Renal pelvis (tissue), 4 donors: ENCODE results near the gene VKORC1L1. TPM values are rescaled to one million over a fixed set of nuclear protein-coding genes. Genes with fewer than 3 reads are reported as not detected.
"Not testable (repeated sequence)": the region's sequence is repeated elsewhere in the genome, so short reads cannot be mapped to it uniquely, and the experiment has no call there.

Experiments
- DNase-seq: peaks from one replicate; pipeline ENCODE4 v3.0.0-alpha.2; 2013
- polyA plus RNA-seq, 3 donors: library from polyadenylated mRNA; unstranded; fragments of 120-200 nt; gene quantifications; one replicate each; pipeline ENCODE4 v1.2.1, GENCODE V29; 2013; ENCODE audit not compliant: insufficient read length in 3 of 3

The VKORC1L1 gene
- polyA plus RNA-seq, 3 donors = 24.3 to 30.6 (median 26.9) TPM

DNA sequence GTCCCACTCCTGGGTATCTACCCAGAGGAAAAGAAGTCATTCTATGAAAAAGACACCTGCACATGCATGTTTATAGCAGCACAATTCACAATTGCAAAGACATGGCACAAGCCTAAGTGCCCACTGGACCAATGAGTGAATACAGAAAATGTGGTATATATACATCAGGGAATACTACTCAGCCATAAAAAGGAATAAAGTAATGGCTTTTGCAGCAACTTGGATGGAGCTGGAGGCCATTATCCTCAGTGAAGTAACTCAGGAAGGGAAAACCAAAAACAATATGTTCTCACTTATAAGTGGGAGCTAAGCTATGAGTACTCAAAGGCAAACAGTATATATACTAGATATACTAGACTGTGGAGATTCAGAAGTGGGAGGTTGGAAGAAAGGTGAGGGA is 53.7 kb downstream of the VKORC1L1 start:
- no peak for DNase-seq

DNA sequence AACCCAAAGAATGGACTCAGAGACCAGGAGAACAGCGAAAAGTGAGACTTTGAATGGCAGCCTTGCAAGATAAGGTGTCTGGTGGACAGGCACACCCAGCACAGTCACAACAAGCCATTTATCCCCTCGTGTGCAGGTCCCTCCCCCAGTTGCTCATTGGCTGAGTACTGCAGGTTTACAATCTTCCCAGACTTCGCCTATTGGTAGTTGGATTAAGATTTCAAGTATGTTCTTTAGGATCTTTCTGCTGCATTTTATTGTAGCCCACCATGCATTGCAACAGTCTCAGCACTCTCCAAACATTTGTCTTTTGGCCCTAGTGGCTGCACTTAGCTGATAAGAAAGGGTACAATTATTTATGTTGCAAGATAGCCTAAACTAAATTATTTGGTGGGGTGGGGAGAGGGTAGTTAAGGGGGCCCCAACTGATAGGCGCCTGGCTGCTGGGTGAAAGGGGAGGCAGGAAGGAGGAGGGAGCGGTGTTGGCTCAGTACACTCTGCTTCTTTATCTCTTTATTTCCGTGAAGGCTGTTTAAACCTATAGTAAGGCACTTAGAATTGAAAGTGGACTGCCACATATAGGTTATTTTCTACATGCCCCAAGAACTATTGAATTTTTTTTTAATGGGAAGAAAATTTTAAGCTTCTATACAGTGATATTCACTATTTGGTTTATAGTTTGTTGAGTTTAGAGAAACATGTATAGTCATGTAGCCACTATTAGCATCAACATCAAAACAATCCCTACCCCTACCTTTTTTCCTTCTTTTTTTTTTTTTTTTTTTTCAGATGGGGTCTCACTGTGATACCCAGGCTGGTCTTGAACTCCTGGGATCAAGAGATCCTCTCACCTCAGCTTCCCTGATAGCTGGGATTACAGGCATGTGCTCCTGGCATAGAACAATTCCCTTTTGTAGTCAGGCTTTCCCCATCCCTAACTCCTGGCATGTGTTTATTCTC is 54.9 kb downstream of the VKORC1L1 start:
- DNase-seq = peak; percentile 14

DNA sequence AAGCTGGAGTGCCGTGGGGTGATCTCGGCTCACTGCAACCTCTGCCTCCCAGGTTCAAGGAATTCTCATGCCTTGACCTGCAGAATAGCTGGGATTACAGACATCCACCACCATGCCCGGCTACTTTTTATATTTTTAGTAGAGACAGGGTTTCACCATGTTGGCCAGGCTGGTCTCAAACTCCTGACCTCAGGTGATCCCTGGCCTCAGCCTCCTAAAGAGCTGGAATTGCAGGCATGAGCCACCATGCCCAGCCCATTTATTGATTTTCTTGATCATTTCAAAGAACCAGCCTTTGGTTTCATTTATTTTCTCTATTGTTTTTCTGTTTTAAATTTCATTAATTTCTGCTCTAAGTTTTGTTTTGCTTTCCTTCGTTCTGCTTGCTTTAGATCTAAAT is 58.8 kb downstream of the VKORC1L1 start:
- no peak for DNase-seq

- DNase-seq = no peak
Observed at GRCh38 chr7:65937296-65937695, 64.4 kb downstream of the VKORC1L1 start.

DNA sequence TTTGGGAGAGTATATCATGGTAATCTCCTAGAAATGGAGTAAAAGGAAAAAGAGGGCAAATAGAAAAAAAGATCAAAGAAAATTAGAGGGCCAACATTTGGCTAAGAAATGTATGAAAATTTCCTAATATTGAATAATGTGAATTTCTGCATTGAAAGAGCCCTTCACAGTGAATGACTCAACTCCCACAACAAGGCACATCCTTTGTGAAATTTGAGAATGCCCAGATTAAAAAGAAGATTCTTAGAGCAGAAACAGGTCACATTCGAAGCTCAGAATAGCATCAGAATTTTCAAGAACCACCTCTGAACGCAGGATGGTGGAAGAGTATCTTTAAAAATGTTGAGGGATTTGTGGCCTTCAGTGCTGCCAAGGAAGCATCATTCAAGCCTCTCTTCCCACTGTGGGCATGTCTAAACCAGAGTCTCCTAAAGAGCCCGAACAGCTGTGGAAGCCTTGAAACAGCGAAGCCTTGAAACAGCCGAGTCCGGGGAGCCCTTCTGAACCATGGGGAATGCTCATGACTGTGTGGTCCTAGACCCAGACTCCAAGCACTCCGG is 65.5 kb downstream of the VKORC1L1 start:
- no peak for DNase-seq

DNA sequence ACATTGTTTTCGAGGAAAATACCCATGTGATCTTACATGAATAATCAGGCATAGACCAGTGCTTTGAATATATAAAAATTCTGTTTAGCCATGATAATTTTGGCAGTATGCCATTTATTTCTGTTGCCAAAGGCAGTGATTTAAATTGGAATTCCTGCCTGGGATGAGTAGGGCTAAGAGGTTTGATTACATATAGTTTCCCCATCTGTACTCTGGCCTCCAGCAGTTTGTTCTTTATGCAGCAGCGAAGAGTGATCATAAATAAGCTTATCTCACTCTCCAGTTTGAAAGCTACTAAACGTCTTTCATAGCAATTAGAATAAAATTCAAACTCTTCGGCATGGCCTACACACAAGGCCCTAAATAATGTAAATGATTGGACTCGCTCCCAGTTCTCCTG is 72.9 kb downstream of the VKORC1L1 start:
- not testable (repeated sequence) for DNase-seq

DNA sequence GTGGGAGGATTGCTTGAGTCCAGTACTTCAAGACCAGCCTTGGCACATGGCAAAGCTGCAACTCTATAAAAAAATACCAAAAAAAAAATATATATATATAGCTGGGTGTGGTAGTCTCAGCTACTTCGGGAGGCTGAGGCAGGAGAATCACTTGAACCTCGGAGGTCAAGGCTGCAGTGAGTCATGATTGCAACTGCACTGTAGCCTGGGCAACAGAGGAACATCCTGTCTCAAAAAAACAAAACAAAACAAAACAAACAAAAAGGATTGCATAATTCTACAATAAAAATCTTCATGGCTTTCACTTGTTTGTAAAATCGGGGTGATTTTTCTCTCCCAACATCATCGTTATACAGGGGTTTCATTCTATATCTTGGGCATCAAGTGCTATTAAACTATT is 74.0 kb downstream of the VKORC1L1 start:
- no peak for DNase-seq

- no peak for DNase-seq
Observed at GRCh38 chr7:65951837-65952578, 79.1 kb downstream of the VKORC1L1 start.

- DNase-seq = no peak
Observed at GRCh38 chr7:65953001-65953720, 80.3 kb downstream of the VKORC1L1 start.

- no peak for DNase-seq
Observed at GRCh38 chr7:65953890-65954450, 81.1 kb downstream of the VKORC1L1 start.

GRCh38 chr7:65955718-65956117 is 82.8 kb downstream of the VKORC1L1 start:
- DNase-seq = no peak

DNA sequence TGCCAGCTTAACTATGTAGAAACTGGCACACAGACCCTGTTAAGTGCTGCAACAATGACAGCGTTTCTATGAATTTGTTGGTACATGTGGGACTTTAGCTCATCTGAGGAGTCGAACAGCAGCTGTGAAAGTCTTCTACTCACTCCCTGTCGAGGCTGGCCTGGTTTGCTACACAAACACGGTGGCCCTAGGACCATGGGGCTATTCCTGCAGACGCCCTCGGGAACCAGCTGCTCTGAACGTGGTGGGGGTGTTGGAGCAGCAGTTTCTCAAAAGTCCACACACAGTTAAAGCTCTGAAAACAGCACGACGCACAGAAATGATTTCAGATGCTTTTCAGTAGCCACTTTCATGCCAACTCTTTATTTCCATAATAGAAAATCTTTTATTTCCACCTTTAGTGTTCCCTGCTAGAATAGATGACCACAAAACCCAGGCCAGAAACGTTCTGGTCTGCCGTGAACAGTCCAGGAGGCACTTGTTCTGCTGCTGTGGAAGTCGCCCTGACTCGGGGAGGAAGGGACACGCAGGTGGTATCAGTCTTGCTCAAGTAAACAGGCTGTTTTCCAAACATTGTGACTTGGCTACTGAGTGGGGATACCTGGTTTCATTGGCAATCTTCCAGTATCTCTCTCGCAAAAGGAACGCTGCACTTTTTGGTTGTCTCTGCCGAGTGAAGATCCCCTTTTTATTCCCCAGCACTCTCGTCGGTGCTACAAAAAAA is 87.6 kb downstream of the VKORC1L1 start:
- DNase-seq = no peak

DNA sequence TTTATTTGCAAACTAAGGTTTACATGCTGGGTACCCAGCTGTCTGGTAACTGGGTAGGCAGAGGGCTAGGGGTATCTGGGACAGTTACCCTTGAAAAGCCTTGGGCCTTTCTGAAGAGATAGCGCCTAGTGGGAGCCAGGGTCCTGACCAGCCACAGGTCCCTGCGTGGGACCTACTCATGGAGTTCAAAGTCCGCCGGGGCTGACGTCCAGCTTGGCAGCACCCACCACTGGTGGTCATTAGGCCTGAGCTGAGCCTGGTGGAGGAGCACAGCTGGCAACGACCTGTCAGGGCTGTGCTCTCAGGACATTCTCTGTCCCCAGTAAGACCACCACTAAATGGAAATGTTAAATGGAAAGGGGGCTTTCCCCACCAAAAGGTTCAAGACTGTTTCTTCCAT is 89.2 kb downstream of the VKORC1L1 start:
- no peak for DNase-seq

DNA sequence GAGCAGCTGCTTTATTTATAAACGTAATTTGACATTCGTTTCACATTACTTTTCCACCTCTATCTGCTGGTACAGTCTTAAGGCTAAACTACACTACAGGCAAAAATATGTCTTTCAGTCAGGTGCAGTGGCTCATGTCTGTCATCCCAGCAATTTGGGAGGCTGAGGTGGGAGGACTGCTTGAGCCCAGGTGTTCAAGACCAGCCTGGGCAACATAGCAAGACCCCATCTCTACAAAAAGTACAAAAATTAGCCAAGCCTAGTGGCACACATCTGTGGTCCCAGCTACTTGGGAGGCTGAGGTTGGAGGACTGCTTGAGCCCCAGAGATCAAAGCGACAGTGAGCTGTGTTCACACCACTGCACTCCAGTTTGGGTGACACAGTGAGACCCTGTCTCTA is 91.8 kb downstream of the VKORC1L1 start:
- DNase-seq = not testable (repeated sequence)

GRCh38 chr7:65966146-65966545 is 93.3 kb downstream of the VKORC1L1 start:
- no peak for DNase-seq

DNA sequence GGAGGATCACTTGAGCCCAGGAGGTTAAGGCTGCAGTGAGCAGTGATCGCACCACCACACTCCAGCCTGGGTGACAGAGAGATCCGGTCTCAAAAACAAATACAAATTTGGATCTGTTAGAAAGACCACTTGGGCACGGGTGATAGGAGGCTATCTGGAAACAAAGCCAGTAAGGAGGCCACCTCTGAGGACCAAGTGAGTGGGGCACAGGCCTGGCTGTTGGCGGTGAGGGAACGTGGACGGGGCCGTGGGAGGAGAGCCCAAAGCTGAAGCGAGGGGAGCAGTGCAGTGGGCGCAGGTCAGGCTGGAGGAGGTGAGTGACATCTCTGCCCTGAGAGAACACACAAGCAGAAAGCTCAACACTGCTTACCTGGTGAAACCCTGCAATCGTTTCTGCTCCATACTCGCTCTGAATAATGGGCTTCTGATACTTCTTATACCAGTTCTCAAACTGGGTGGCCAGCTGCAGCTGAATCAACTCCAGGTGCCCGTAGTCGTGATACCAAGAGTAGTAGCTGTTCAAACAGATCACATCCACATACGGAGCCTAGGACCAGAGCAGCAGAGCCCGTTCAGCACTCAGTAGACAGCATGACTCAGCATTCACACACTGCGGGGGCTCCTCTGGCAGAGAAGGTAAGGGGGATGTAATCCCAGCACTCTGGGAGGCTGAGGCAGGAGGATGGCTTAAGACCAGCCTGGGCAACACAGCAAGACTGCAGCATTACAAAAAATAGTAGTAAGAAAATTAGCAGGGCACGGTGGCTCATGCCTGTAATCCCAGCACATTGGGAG is 94.7 kb downstream of the VKORC1L1 start:
- no peak for DNase-seq

GRCh38 chr7:65968256-65969185 is 95.6 kb downstream of the VKORC1L1 start:
- no peak for DNase-seq

DNA sequence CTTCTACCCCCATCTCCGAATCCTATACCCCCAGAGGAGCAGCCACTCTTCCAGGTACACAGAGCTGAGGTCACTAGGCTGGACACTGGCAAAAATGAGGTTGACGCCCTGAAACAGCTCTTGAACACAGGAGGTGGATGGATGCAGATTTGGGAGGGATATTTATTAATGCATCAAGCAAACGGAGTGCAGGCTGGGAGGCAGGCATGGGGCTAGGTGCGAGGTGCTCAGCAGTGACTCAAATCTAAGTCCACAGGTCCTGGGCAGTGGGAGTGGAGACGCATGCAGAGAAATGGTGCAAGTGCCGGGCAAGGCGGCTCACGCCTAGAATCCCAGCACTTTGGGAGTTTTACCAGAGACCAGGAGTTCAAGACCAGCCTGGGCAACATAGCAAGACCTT is 98.1 kb downstream of the VKORC1L1 start:
- DNase-seq = no peak

- DNase-seq = no peak
Observed at GRCh38 chr7:65972976-65973375, 100.1 kb downstream of the VKORC1L1 start.
